ENCODE measurements around the gene ADAM20. TPM values are rescaled to one million over a fixed set of nuclear protein-coding genes. Genes with fewer than 3 reads are reported as not detected.

The ADAM20 gene
- under 1 TPM; 0.16 to 0.53 TPM for total RNA-seq

DNA sequence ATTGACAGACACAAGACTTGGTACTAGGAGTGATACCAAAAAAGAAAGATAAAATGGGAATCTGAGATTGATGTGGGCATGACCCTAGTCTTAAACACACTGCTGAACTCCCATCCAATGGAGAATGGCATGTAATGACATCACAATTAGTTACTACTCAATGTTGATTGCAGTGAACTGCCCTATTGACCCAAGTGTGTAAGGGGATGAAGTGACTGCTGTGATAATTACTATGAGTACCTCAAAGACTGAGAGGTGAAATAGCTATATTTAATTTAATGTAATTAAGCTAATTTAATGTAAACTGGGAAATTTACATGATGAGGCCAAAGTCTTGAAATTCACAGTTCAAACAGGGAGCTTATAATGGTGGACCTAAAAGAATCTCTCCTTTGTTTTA is at the start of gene ADAM20:
Gene ADAM20 (minus strand): TSS at position 101 of the 400 bp plus-strand sequence. CDS start 10,247 bp downstream, outside the sequence.
- no peak within 1 kb of the TSS for H3K27ac Mint-ChIP-seq
- no peak within 1 kb of the TSS for H3K4me3 Mint-ChIP-seq
- peaks cover 18% of the 10 kb centered on the region for H3K4me1 Mint-ChIP-seq
- peaks cover 6% of the 10 kb centered on the region for H3K9me3 Mint-ChIP-seq (ENCODE audit: low read depth)
- CTCF ChIA-PET, result interaction anchor here (1.2 kb wide), 1 partner anchor 20 kb away, joined by 4 read pairs; no protein-coding TSS in a partner anchor
- ATAC-seq, result no peak
- no peak for DNase-seq
- peaks cover 33% of the 10 kb centered on the region for H3K36me3 Mint-ChIP-seq
- no peaks in the 10 kb centered on the region for H3K27me3 Mint-ChIP-seq

DNA sequence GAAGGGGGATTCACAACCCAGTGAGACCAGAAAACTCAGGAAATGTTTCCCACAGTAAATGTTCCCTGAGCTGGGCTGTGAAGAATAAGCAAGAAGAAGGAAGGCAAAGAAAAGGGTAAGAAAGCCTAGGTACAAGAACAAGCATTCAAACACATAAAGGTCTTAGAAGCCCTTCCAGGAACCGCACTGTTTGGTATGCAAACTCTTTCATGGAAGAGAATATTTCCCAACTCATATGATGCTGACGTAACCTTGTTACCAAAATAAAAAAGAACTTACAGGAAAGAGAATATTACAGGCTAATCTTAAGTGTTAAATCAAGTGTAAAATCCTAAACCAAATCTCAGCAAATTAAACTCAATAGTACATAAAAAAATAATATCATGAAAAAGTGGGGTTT is 42.1 kb upstream of the ADAM20 start:
- H3K27me3 Mint-ChIP-seq, result no peaks in the 10 kb centered on the region
- no peaks in the 10 kb centered on the region for H3K9me3 Mint-ChIP-seq (ENCODE audit: low read depth)
- H3K36me3 Mint-ChIP-seq, result peaks cover 41% of the 10 kb centered on the region
- no peak overlapping the region for H3K4me3 Mint-ChIP-seq
- CTCF ChIA-PET, result no interaction called here
- no peaks in the 10 kb centered on the region for H3K4me1 Mint-ChIP-seq
- ATAC-seq (no peak), DNase-seq (no peak)
- H3K27ac Mint-ChIP-seq, result no peak overlapping the region

DNA sequence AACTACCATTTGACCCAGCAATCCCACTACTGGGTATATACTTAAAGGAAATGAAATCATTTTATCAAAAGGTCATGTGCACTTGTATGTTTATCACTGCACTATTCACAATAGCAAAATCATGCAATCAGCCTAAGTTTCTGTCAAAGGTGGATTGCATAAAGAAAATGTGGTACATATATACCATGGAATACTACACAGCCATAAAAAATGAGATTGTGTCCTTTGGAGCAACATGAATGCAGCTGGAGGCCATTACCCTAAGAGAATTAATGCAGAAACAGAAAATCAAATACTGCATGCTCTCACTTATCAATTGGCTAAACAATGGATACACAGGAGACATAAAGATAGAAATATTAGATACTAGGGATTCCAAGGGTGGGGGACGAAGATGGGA is 38.2 kb upstream of the ADAM20 start:
- CTCF ChIA-PET, result no interaction called here
- no peak for DNase-seq
- no peak overlapping the region for H3K4me3 Mint-ChIP-seq

DNA sequence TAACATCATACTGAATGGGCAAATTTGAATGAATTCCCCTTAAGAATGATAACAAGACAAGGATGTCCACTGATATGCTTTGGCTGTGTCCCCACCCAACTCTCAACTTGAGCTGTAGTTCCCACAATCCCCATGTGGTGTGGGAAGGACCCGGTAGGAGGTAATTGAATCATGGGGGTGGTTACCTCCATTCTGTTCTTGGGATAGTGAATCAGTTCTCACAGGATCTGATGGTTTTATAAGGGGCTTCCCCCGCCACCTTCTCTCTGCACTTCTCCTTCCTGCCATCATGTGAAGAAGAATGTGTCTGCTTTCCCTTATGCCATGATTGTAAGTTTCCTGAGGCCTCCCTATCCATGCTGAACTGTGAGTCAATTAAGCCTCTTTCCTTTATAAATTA is 36.3 kb upstream of the ADAM20 start:
- ATAC-seq (no peak), DNase-seq (no peak)
- Mint-ChIP-seq H3K27ac (no peak overlapping the region), H3K4me3 (no peak overlapping the region), H3K27me3 (no peaks in the 10 kb centered on the region), H3K9me3 (ENCODE audit: low read depth) (peaks cover 2% of the 10 kb centered on the region), H3K4me1 (peaks cover 2% of the 10 kb centered on the region), H3K36me3 (peaks cover 49% of the 10 kb centered on the region)
- CTCF ChIA-PET, result interaction anchor here (0.8 kb wide), 1 partner anchor 247 kb away, joined by 3 read pairs; no protein-coding TSS in a partner anchor

More for the DNA sequence above, 38.2 kb upstream of the ADAM20 start:
- H3K36me3 Mint-ChIP-seq, result peaks cover 42% of the 10 kb centered on the region
- no peaks in the 10 kb centered on the region for H3K4me1 Mint-ChIP-seq
- no peak for ATAC-seq
- H3K27me3 Mint-ChIP-seq, result no peaks in the 10 kb centered on the region
- no peaks in the 10 kb centered on the region for H3K9me3 Mint-ChIP-seq (ENCODE audit: low read depth)
- no peak overlapping the region for H3K27ac Mint-ChIP-seq

DNA sequence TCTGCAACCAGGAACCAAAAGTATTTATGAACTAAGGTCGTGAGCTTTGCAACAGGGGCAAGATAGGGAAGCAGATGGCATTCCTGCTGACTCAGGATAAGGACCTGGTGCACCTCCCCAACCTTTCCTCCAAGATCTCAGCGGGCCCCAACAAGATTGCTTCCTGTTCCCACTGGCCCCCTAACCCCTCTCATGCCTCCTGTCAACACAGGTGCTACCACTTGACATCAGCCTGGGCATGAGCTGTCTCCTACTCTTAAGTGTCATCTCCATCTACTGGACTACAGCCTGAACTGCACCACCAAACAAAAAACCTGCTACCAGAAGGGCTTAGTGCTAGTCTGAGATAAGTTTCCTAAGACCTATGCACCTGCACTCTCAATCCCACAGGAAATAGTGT is 33.0 kb upstream of the ADAM20 start:
- Mint-ChIP-seq H3K9me3 (ENCODE audit: low read depth) (peaks cover 15% of the 10 kb centered on the region), H3K27ac (no peak overlapping the region), H3K36me3 (peaks cover 62% of the 10 kb centered on the region), H3K4me1 (peaks cover 2% of the 10 kb centered on the region), H3K4me3 (no peak overlapping the region), H3K27me3 (no peaks in the 10 kb centered on the region)
- CTCF ChIA-PET, result interaction anchor here (0.8 to 2.5 kb wide), 6 partner anchors 53 to 689 kb away, joined by 3 to 10 read pairs (median 4); no protein-coding TSS in a partner anchor
- ATAC-seq (peak; percentile 76), DNase-seq (peak; percentile 59)

DNA sequence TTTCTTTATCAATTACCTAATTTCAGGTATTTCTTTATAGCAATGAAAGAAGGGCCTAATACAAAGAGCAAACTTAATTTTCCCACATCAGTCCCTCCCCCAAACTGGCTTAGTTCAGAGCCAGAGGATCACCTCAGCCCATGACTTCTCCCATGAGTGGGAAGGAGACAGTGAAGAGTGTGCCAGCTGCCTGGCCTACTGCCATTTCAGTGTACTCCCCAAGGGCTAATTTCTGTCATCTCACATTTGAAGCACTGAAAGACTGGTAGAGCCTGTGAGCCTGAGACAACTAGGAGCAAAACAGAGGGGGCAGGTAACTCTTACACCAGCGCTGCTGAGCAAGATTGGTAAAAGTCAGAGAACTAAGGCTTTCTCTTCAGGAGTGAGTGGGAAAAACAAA is 29.1 kb upstream of the ADAM20 start:
- no peak overlapping the region for H3K4me3 Mint-ChIP-seq
- CTCF ChIA-PET, result no interaction called here
- peaks cover 2% of the 10 kb centered on the region for H3K4me1 Mint-ChIP-seq
- H3K9me3 Mint-ChIP-seq (ENCODE audit: low read depth), result peaks cover 27% of the 10 kb centered on the region
- no peaks in the 10 kb centered on the region for H3K27me3 Mint-ChIP-seq
- no peak for ATAC-seq
- H3K36me3 Mint-ChIP-seq, result peaks cover 68% of the 10 kb centered on the region
- H3K27ac Mint-ChIP-seq, result no peak overlapping the region
- DNase-seq, result no peak

DNA sequence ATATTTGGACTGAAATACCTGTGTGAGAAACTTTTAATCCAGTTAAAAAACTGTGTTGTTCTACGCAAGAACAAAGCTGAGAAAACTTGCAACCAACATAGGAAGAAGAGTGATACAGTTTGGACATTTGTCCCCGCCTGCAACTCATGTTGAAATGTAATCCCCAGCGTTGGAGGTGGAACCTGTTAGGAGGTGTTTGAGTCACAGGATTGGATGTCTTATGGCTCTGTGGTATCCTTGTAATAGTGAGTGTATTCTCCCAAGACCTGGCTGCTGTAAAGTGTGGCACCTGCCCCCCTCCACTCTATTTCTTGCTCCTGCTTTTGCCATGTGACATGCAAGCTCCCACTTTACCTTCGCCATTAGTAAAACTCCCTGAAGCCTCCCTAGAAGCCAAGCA is 28.6 kb upstream of the ADAM20 start:
- Mint-ChIP-seq H3K4me1 (peaks cover 2% of the 10 kb centered on the region), H3K36me3 (peaks cover 71% of the 10 kb centered on the region), H3K27ac (no peak overlapping the region), H3K27me3 (no peaks in the 10 kb centered on the region), H3K4me3 (no peak overlapping the region), H3K9me3 (ENCODE audit: low read depth) (peaks cover 27% of the 10 kb centered on the region)
- ATAC-seq (no peak), DNase-seq (no peak)
- CTCF ChIA-PET, result no interaction called here

DNA sequence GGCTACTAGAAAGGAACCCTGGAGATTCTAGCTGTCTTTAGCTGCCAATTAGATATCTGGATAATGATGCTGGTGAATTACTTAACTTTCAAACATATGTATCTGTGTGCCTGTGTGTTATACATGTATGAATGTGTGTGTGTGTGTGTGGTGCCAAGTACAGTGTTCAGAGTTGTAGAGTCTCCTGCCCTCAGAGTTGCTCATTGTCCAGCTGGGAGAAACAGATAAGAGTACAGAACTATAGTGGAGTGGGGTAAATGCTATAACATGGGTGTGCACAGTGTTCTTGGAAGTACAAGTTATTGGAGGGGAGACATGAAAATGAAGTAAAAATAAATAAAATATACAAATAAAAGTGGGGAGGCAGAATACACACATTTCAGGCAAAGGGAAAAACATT is 23.6 kb upstream of the ADAM20 start:
- peaks cover 42% of the 10 kb centered on the region for H3K36me3 Mint-ChIP-seq
- H3K4me1 Mint-ChIP-seq, result peaks cover 3% of the 10 kb centered on the region
- H3K27me3 Mint-ChIP-seq, result no peaks in the 10 kb centered on the region
- no peak overlapping the region for H3K27ac Mint-ChIP-seq
- DNase-seq (no peak), ATAC-seq (no peak)
- H3K9me3 Mint-ChIP-seq (ENCODE audit: low read depth), result peaks cover 16% of the 10 kb centered on the region
- H3K4me3 Mint-ChIP-seq, result no peak overlapping the region
- CTCF ChIA-PET, result no interaction called here

DNA sequence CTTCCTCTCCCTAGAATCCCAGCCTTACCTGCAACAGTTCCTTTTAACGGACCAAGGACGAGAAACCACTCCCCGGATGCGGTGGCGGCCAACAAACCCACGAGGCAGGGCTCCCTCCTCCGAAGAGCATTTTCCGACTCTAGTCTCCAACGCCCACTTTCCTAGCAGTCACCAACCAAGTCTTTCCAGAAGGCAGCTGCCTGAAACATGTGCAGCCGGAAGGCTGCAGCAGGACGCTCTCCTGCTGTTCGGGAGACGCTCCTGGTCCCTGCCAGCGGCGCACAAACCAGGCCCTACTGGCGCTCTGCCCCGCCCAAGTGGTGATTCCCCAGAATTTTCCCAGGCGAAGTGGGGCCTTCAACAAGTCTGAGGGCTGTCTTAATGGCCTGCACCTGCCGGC is 21.1 kb upstream of the ADAM20 start:
- Mint-ChIP-seq H3K9me3 (ENCODE audit: low read depth) (peaks cover 6% of the 10 kb centered on the region), H3K4me3 (no peak overlapping the region), H3K27ac (peak overlapping the region; percentile 27), H3K4me1 (peaks cover 3% of the 10 kb centered on the region), H3K36me3 (peaks cover 18% of the 10 kb centered on the region), H3K27me3 (no peaks in the 10 kb centered on the region)
- CTCF ChIA-PET, result no interaction called here
- no peak for ATAC-seq
- DNase-seq, result no peak

DNA sequence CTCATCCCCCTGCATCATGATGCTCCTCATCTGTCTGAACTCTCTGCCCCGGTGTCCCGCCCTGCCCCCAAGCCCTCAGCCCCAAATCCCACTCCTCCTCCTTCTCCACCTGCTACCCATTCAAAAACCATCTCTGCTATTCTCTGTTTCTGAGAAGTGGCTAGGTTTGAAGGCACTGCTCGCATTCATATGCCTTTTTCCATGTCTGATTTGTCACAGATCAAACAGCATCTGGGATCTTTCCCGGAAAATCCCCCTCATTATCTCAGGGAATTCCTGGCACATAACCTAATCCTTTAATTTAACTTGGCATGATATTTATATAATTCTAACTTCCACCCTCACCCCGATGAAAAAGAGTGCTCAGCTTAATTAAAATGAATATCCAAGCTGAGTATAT is 3.3 kb upstream of the ADAM20 start:
- peaks cover 21% of the 10 kb centered on the region for H3K4me1 Mint-ChIP-seq
- H3K9me3 Mint-ChIP-seq (ENCODE audit: low read depth), result peaks cover under 1% of the 10 kb centered on the region
- CTCF ChIA-PET, result no interaction called here
- no peaks in the 10 kb centered on the region for H3K27me3 Mint-ChIP-seq
- peaks cover 26% of the 10 kb centered on the region for H3K36me3 Mint-ChIP-seq
- no peak overlapping the region for H3K27ac Mint-ChIP-seq
- H3K4me3 Mint-ChIP-seq, result no peak overlapping the region
- DNase-seq, result no peak
- no peak for ATAC-seq

DNA sequence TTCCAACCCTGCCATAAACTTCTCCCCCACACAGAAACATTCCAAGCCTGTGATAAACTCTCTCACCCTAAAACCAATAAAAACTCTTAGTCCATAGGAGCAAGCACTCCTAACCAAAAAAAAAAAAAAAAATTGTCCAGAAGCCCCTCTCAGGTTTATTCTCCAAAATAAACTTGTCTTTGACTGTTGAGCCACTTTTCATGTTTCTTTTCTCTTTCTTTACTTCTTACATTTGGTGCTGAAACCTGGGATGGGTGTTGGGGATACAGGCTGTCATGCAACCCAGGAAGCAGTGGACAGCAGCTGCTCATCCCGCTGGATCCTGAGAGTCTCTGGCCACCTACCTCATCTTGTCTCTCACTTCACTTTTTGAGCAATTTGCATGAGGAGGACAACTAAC is 2.0 kb upstream of the ADAM20 start:
- DNase-seq (no peak), ATAC-seq (no peak)
- H3K36me3 Mint-ChIP-seq, result peaks cover 29% of the 10 kb centered on the region
- no peak overlapping the region for H3K27ac Mint-ChIP-seq
- H3K27me3 Mint-ChIP-seq, result no peaks in the 10 kb centered on the region
- CTCF ChIA-PET, result no interaction called here
- peaks cover 21% of the 10 kb centered on the region for H3K4me1 Mint-ChIP-seq
- H3K9me3 Mint-ChIP-seq (ENCODE audit: low read depth), result peaks cover 6% of the 10 kb centered on the region
- no peak overlapping the region for H3K4me3 Mint-ChIP-seq

DNA sequence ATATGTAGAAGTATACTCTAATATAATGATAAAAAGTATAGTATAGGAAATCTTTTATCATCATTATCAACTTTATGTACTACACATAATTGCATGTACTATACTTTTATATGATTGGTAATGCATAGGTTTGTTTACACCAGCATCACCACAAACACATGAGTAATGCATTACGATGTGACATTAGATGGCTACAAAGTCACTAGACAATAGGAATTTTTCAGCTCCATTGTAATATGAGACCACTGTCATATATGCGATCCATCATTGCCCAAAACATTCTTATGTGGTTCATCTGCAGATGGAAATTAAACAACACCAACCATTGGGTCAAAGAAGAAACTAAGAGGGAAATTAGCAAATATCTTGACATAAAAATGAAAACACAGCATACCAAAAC is 4.4 kb downstream of the ADAM20 start:
- ATAC-seq (no peak), DNase-seq (no peak)
- no peak overlapping the region for H3K4me3 Mint-ChIP-seq
- CTCF ChIA-PET, result no interaction called here
- peaks cover 19% of the 10 kb centered on the region for H3K36me3 Mint-ChIP-seq
- H3K27ac Mint-ChIP-seq, result no peak overlapping the region
- no peaks in the 10 kb centered on the region for H3K4me1 Mint-ChIP-seq
- H3K27me3 Mint-ChIP-seq, result no peaks in the 10 kb centered on the region
- peaks cover 6% of the 10 kb centered on the region for H3K9me3 Mint-ChIP-seq (ENCODE audit: low read depth)

DNA sequence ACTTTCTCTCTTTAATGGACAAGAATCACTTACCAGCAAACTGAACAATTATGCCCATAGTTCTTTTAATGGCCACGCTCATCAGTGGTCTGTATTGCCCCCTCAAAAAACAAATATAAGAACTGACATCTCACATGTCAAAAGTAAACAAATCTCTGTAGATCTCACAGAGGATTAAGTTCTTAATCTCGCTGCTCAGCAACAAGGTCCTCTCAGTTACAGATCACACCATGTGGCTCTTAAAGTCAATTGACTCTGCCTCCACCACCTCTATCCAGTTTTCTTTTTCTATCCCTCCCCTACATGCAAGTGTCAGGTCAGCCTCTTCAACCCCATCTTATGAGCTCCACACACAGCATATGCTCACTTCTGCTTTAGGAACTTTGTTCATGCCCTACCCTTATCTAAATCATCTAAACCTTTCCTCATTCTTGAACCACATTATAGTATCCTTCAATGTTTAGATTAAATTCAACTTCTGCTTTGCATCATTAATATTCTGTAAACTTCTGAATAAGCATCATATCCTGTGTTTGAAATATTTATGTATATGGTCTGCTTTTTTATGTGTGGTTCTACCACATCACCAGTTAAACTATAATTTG is 7.2 kb downstream of the ADAM20 start:
- peaks cover 19% of the 10 kb centered on the region for H3K36me3 Mint-ChIP-seq
- no peaks in the 10 kb centered on the region for H3K4me1 Mint-ChIP-seq
- DNase-seq (no peak), ATAC-seq (no peak)
- H3K27me3 Mint-ChIP-seq, result no peaks in the 10 kb centered on the region
- CTCF ChIA-PET, result no interaction called here
- H3K9me3 Mint-ChIP-seq (ENCODE audit: low read depth), result peaks cover 2% of the 10 kb centered on the region
- H3K27ac Mint-ChIP-seq, result no peak overlapping the region
- no peak overlapping the region for H3K4me3 Mint-ChIP-seq

DNA sequence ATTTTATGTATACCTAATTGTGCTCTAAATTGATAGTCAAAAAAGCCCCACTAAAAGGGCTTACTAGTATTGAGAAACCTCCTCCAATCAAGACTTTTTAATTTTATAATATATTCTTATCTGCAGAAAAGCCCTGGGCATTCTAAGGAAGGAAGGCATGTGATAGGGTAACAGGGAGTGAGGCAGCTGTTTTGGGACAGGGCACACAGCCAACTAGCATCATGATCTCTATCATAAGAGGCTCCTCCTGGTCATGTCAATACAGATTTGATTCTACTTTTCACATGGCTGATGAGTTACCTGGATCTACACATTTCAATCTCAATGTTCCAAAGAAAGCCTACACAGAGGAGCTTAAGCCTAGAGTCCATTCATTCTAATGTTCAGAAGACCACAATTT is 9.1 kb downstream of the ADAM20 start:
- Mint-ChIP-seq H3K4me3 (no peak overlapping the region), H3K9me3 (ENCODE audit: low read depth) (peaks cover 3% of the 10 kb centered on the region), H3K4me1 (no peaks in the 10 kb centered on the region), H3K27me3 (no peaks in the 10 kb centered on the region), H3K27ac (no peak overlapping the region), H3K36me3 (peaks cover 22% of the 10 kb centered on the region)
- DNase-seq (no peak), ATAC-seq (no peak)
- CTCF ChIA-PET, result no interaction called here

All from activated CD8-positive, alpha-beta memory T cell treated with anti-CD3 and anti-CD28 coated beads, Interleukin-2, amount 10 ng/mL, durations not matched to agents 7 days and 5 days (primary cell).